Measurements from ENCODE around the gene CHML. TPM values are rescaled to one million over a fixed set of nuclear protein-coding genes. Genes with fewer than 3 reads are reported as not detected.
A peak's percentile ranks its signal among the peaks of the same experiment; 100 is the strongest.

Gene CHML
- total RNA-seq, 1 donor from 2014 or later = 43.6 TPM

GRCh38 chr1:241614572-241614971 is 25.6 kb downstream of the CHML start:
- no peak overlapping the region for H3K9ac ChIP-seq
- no peak overlapping the region for H2AFZ ChIP-seq (replicated peaks)
- Mint-ChIP-seq H3K27me3 (ENCODE audit: insufficient read depth, low read depth) (no peaks in the 10 kb centered on the region), H3K27ac (peak overlapping the region; percentile 5), H3K9me3 (no peaks in the 10 kb centered on the region), H3K4me1 (peaks cover 13% of the 10 kb centered on the region), H3K36me3 (peaks cover 3% of the 10 kb centered on the region), H3K4me3 (no peak overlapping the region)
- TF ChIP-seq EZH2 (IDR thresholded peaks at IDR 0.05) = no peak
- no peak for TF ChIP-seq EZH2phosphoT487 (IDR thresholded peaks at IDR 0.05)
- TF ChIP-seq CTCF (IDR thresholded peaks at IDR 0.05) = no peak
- H3F3A ChIP-seq (ENCODE audit: low read depth) = no peaks in the 10 kb centered on the region
- no peaks in the 10 kb centered on the region for H3K4me1 ChIP-seq
- no peak overlapping the region for H3K4me2 ChIP-seq
- peaks cover 6% of the 10 kb centered on the region for H4K20me1 ChIP-seq (ENCODE audit: low read depth)
- H3K27me3 ChIP-seq = no peaks in the 10 kb centered on the region
- no peak overlapping the region for H3K4me3 ChIP-seq
- H3K27ac ChIP-seq = no peak overlapping the region
- no peaks in the 10 kb centered on the region for H3K9me3 ChIP-seq (ENCODE audit: low read depth)
- no peak for DNase-seq (ENCODE audit: low spot score)
- H3K79me2 ChIP-seq (ENCODE audit: low read depth) = no peaks in the 10 kb centered on the region
- no peaks in the 10 kb centered on the region for H3K36me3 ChIP-seq

- DNase-seq (ENCODE audit: low spot score) = no peak
- peaks cover 6% of the 10 kb centered on the region for H4K20me1 ChIP-seq (ENCODE audit: low read depth)
- Mint-ChIP-seq H3K36me3 (peaks cover 3% of the 10 kb centered on the region), H3K9me3 (no peaks in the 10 kb centered on the region), H3K4me1 (peaks cover 13% of the 10 kb centered on the region), H3K4me3 (no peak overlapping the region), H3K27me3 (ENCODE audit: insufficient read depth, low read depth) (no peaks in the 10 kb centered on the region), H3K27ac (no peak overlapping the region)
- no peak overlapping the region for H3K27ac ChIP-seq
- H3K4me1 ChIP-seq = no peaks in the 10 kb centered on the region
- H3K4me3 ChIP-seq = no peak overlapping the region
- H3K79me2 ChIP-seq (ENCODE audit: low read depth) = no peaks in the 10 kb centered on the region
- no peaks in the 10 kb centered on the region for H3K9me3 ChIP-seq (ENCODE audit: low read depth)
- no peaks in the 10 kb centered on the region for H3F3A ChIP-seq (ENCODE audit: low read depth)
- no peaks in the 10 kb centered on the region for H3K27me3 ChIP-seq
- no peaks in the 10 kb centered on the region for H3K36me3 ChIP-seq
- H3K9ac ChIP-seq = no peak overlapping the region
- TF ChIP-seq EZH2 (IDR thresholded peaks at IDR 0.05) (no peak), CTCF (IDR thresholded peaks at IDR 0.05) (no peak), EZH2phosphoT487 (IDR thresholded peaks at IDR 0.05) (no peak)
- H2AFZ ChIP-seq (replicated peaks) = no peak overlapping the region
- H3K4me2 ChIP-seq = no peak overlapping the region
Observed at GRCh38 chr1:241614144-241614543, 26.0 kb downstream of the CHML start.

GRCh38 chr1:241612533-241613477 is 27.4 kb downstream of the CHML start:
- Histone ChIP-seq H4K20me1 (ENCODE audit: low read depth) (peaks cover 6% of the 10 kb centered on the region), H3K79me2 (ENCODE audit: low read depth) (no peaks in the 10 kb centered on the region), H3K27me3 (no peaks in the 10 kb centered on the region), H3K9me3 (ENCODE audit: low read depth) (no peaks in the 10 kb centered on the region), H3F3A (ENCODE audit: low read depth) (no peaks in the 10 kb centered on the region), H3K9ac (no peak overlapping the region), H3K4me2 (no peak overlapping the region), H3K4me1 (no peaks in the 10 kb centered on the region), H2AFZ (replicated peaks) (no peak overlapping the region), H3K36me3 (no peaks in the 10 kb centered on the region), H3K27ac (no peak overlapping the region), H3K4me3 (no peak overlapping the region)
- Mint-ChIP-seq H3K4me1 (peaks cover 13% of the 10 kb centered on the region), H3K27me3 (ENCODE audit: insufficient read depth, low read depth) (no peaks in the 10 kb centered on the region), H3K36me3 (peaks cover 3% of the 10 kb centered on the region), H3K9me3 (no peaks in the 10 kb centered on the region), H3K4me3 (no peak overlapping the region), H3K27ac (no peak overlapping the region)
- TF ChIP-seq EZH2 (IDR thresholded peaks at IDR 0.05) (no peak), CTCF (IDR thresholded peaks at IDR 0.05) (no peak), EZH2phosphoT487 (IDR thresholded peaks at IDR 0.05) (no peak)
- DNase-seq (ENCODE audit: low spot score) = no peak
